Activated CD8-positive, alpha-beta memory T cell treated with anti-CD3 and anti-CD28 coated beads for 36 hours (primary cell): ENCODE data around the gene SUCNR1. TPM values are rescaled to one million over a fixed set of nuclear protein-coding genes. Genes with fewer than 3 reads are reported as not detected.
"Not testable (repeated sequence)": the region's sequence is repeated elsewhere in the genome, so short reads cannot be mapped to it uniquely, and the experiment has no call there.

ENCODE experiments used
- CTCF ChIA-PET: fragments of 350-600 bp; sonication (Branson Sonifier 250); formaldehyde crosslinking; loops from one replicate; lab custom pipeline; 2021; ENCODE audit warnings: antibody characterized with exemption; lab: Charles Lee
- POLR2A ChIA-PET: fragments of 350-600 bp; sonication (Branson Sonifier 250); formaldehyde crosslinking; loops from one replicate; lab custom pipeline; 2021; ENCODE audit warnings: antibody characterized with exemption; lab: Charles Lee
- total RNA-seq, 2 experiments: library from RNA; stranded (reverse); gene quantifications; one replicate each; pipeline ENCODE4 v1.2.3, GENCODE V29; 2021

The SUCNR1 gene, protein sequence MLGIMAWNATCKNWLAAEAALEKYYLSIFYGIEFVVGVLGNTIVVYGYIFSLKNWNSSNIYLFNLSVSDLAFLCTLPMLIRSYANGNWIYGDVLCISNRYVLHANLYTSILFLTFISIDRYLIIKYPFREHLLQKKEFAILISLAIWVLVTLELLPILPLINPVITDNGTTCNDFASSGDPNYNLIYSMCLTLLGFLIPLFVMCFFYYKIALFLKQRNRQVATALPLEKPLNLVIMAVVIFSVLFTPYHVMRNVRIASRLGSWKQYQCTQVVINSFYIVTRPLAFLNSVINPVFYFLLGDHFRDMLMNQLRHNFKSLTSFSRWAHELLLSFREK
- total RNA-seq, result under 1 TPM in 1 of 2 experiments, not detected in 1; 0.04 TPM

DNA sequence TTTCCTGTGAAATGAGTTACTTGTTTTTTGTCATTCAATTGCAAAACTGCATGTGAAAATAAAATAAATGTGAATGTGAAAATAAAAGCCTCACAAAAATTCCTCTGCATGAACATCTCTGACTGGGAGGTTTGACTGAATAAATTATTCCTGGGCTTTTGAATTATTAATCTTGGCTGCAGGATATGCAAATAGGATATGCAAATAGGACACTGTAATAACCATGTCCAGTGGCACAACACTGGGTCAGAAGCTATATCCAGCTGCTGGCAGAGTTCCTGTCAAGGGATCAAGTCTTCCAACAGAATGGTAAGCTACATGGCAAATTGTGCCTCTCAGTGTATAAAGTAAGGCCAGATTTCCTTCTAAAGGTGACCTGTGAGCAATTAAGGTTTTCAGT, at the start of gene SUCNR1:
TSS of gene SUCNR1 (plus strand) at position 246 of the 400 bp plus-strand sequence. CDS start 6,250 bp downstream, outside the sequence.
- POLR2A ChIA-PET, result no interaction called here
- CTCF ChIA-PET, result no interaction called here

DNA sequence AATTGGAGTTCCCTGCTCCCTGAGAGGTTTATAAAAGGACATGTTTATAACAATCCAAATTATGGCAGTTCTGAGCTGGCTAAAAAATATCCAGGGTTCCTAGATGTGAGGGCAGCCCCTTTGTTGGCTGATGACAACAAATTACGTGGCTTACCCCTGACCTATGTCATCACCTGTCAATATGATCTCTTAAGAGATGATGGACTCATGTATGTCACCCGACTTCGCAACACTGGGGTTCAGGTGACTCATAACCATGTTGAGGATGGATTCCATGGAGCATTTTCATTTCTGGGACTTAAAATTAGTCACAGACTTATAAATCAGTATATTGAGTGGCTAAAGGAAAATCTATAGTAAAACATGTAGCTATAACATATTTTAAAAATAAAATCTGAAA, 45.6 kb upstream of the SUCNR1 start:
- CTCF ChIA-PET, result no interaction called here

GRCh38 chr3:151835751-151836525, 37.5 kb upstream of the SUCNR1 start:
- ChIA-PET POLR2A (no interaction called here), CTCF (interaction anchor here (1.2 kb wide), 1 partner anchor 16 kb away, joined by 3 read pairs; no protein-coding TSS in a partner anchor)

More for the DNA sequence above, 45.6 kb upstream of the SUCNR1 start:
- POLR2A ChIA-PET, result no interaction called here

GRCh38 chr3:151837057-151837456, 36.4 kb upstream of the SUCNR1 start:
- POLR2A ChIA-PET, result no interaction called here
- CTCF ChIA-PET, result no interaction called here

DNA sequence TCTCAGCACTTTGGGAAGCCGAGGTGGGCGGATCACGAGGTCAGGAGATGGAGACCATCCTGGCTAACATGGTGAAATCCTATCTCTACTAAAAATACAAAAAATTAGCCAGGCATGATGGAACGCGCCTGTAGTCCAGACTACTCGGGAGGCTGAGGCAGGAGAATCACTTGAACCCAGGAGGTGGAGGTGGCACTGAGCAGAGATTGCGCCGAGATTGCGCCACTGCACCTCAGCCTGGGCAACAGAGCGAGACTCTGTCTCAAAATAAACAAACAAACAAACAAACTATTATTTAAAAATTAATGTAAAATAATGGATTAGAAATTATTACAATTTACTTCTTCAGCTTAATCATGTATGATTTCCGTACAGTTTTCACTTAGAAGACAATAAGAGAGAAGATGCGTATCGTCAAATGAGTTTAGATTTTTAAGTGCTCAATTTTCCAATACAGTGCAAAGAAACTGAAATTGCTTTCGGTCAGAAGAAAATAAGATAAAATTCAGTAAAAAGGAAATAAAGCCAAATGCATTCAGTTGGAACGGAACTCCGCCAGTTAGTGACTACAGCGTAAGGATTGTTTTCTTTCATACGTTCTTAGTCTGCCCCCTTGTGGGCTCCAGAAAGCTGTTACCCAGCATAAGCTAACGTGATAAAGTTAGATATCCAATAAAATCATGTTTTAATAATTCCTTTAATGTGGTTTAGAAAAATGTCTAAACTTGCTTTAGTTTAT, 34.7 kb upstream of the SUCNR1 start:
- ChIA-PET CTCF (interaction anchor here (0.7 kb wide), 1 partner anchor 9 kb away, joined by 5 read pairs; no protein-coding TSS in a partner anchor), POLR2A (no interaction called here)

GRCh38 chr3:151839313-151839631, 34.2 kb upstream of the SUCNR1 start:
- POLR2A ChIA-PET, result no interaction called here
- CTCF ChIA-PET, result interaction anchor here (0.7 kb wide), 1 partner anchor 8 kb away, joined by 5 read pairs; no protein-coding TSS in a partner anchor

- CTCF ChIA-PET, result no interaction called here
- POLR2A ChIA-PET, result no interaction called here
Measured at GRCh38 chr3:151841801-151842200, 31.6 kb upstream of the SUCNR1 start.

DNA sequence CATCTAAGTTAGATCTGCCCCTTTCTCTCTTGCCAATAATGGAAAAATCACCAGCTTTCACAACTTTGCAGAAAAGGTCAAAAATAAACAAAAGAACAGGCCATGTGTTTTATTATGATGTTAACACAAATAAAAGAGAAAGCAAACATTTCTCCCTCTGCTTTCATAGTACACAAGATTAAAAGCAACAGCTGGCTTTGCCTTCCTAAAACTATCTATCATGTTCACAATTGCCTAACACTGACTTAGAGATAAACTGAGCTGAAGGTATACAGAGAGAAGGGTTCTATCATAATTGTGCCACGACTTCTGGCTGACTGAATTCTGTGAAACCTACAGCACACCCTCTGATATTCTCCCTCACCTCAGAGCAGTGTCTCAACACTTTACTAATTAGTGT, 30.2 kb upstream of the SUCNR1 start:
- CTCF ChIA-PET, result no interaction called here
- POLR2A ChIA-PET, result no interaction called here

- CTCF ChIA-PET, result no interaction called here
- POLR2A ChIA-PET, result no interaction called here
Measured at GRCh38 chr3:151845306-151845905, 28.0 kb upstream of the SUCNR1 start.

DNA sequence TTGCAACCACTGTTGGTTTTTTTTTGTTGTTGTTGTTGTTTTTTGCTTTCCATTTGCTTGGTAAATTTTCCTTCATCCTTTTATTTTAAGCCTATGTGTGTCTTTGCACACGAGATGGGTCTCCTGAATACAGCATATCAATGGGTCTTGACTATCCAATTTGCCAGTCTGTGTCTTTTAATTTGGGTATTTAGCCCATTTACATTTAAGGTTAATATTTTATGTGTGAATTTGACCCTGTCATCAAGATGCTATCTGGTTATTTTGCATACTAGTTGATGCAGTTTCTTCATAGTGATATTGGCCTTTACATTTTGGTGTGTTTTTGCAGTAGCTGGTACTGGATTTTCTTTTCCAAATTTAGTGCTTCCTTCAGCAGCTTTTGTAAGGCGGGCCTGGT, 23.4 kb upstream of the SUCNR1 start:
- POLR2A ChIA-PET, result interaction anchor here (0.7 kb wide), 1 partner anchor 356 kb away, joined by 3 read pairs; no protein-coding TSS in a partner anchor
- CTCF ChIA-PET, result not testable (repeated sequence)

- ChIA-PET CTCF (no interaction called here), POLR2A (no interaction called here)
Measured at GRCh38 chr3:151852074-151852811, 21.2 kb upstream of the SUCNR1 start.

GRCh38 chr3:151856118-151856517, 17.3 kb upstream of the SUCNR1 start:
- POLR2A ChIA-PET, result no interaction called here
- CTCF ChIA-PET, result no interaction called here

DNA sequence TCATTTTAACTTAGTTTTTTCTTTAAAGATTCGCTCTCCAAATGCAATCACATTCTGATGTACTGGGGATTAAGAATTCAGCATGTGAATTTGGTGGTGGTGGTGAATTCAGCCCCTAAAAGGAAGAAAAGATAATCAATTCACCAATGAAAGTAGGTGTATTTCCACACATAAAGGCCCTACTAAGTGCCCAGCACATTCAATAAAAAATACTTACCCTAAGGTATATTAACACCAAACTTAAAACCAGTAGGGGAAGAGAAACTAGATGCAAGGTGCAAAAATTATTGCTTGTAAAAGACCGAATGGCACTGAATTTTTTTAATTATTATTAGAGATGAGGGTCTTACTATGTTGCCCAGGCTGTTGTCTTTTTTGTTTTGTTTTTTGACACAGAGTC, 16.8 kb upstream of the SUCNR1 start:
- ChIA-PET CTCF (no interaction called here), POLR2A (no interaction called here)

GRCh38 chr3:151859233-151859673, 14.2 kb upstream of the SUCNR1 start:
- ChIA-PET POLR2A (no interaction called here), CTCF (no interaction called here)

GRCh38 chr3:151859905-151860304, 13.5 kb upstream of the SUCNR1 start:
- POLR2A ChIA-PET, result no interaction called here

DNA sequence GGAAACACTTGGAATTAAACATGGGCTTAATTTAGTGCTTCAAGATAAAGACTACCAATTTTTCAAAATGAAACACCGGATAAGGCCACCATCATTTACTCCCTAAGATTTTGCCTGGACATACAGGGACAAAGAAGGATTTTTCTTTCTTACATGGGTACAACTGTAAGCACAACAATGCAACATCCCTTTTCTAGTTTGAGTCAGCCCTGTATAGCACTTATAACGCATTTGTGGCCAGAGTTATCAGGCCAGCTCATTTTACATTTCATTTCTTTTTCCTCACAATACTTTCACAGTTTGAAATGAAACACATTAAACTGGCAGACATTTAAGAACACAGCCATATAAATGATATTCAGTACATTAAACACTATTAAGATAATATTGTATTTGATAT, 9.8 kb upstream of the SUCNR1 start:
- ChIA-PET POLR2A (no interaction called here), CTCF (no interaction called here)

More at GRCh38 chr3:151859905-151860304, 13.5 kb upstream of the SUCNR1 start:
- CTCF ChIA-PET, result no interaction called here

GRCh38 chr3:151864423-151865101, 8.9 kb upstream of the SUCNR1 start:
- ChIA-PET POLR2A (no interaction called here), CTCF (no interaction called here)

DNA sequence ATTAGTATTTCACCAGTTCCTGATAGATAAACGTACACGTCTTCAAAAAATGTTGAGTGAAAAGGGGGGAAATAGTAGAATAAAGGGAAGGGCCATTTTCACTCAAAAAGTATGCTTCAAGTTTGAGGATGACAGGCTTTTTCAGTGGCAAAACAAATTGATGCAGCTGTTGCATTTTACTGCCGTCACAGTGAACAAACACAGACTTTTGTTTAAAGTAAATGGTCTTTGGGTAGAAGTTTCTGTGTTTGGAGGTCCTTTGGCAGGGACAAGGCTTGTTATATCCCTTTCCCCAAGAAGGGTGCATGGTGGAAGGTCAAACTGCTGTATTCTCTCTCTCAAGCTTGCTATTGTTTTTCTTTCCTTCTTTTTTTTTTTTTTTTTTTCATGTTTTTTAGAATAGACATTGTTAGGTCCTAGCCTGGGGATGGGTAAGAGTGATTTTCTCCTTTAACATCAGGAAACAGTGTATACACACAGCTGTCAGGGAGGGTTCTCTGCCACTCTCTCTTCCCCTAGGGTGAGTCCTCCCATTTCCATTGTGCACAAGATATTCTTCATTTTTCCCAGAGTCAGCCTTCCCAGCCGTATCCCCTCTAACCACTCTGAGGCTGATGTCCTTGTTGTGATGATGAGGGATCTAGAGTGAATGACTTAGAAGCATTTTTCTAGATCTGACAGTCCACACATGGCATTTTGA, 6.6 kb upstream of the SUCNR1 start:
- ChIA-PET CTCF (no interaction called here), POLR2A (no interaction called here)
